ENCODE data around the gene LGALS1.

The LGALS1 gene

DNA sequence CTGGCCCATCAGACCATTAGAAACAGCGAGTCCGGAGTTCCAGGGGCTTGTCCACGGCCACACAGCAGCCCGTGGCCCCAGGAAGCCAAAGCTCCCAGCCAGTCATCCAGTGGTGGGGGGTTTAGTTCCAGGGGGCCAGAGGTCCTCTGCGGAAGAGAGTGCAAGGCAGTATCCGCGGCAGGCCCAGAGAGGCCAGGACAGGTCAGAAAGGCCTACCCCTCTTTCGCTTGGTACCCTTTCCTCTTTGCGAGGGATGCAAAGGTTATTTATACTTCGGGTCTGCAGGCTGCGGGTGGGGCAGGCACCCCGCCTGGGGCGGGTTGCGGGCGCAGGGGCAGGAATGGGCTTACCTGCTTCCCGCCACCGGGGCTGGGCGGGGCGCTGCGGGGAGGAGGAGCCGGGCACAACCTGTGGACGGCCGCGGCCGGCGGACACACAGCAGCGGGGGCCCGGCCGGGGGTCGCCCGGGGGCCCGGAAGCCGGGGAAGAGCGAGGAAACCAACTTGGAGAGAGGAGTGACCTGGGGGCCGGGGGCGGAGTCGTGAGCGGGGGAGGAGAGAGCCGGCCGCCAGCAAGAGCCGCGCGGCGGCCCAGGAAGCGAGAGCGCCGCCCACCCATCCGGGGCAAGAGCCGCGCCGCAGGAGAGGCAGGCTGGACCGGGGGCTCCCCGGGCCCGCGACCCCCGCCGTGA lies 36.2 kb upstream of the LGALS1 start, which contains the start of gene SH3BP1:
Gene SH3BP1 (plus strand): TSS at position 600 of the 691 bp plus-strand sequence. CDS start 119 bp downstream, outside the sequence.
- WGBS (ENCODE audit: insufficient coverage), result 6% methylated on average over 43 of the region's 57 CpGs
- DNase-seq, result peak in 1 of 3 donors; percentile 25
- POLR2A ChIA-PET, result interaction anchor here (0.6 to 1.0 kb wide), 3 partner anchors 22 to 34 kb away, joined by 3 to 4 read pairs (median 3); no protein-coding TSS in a partner anchor

DNA sequence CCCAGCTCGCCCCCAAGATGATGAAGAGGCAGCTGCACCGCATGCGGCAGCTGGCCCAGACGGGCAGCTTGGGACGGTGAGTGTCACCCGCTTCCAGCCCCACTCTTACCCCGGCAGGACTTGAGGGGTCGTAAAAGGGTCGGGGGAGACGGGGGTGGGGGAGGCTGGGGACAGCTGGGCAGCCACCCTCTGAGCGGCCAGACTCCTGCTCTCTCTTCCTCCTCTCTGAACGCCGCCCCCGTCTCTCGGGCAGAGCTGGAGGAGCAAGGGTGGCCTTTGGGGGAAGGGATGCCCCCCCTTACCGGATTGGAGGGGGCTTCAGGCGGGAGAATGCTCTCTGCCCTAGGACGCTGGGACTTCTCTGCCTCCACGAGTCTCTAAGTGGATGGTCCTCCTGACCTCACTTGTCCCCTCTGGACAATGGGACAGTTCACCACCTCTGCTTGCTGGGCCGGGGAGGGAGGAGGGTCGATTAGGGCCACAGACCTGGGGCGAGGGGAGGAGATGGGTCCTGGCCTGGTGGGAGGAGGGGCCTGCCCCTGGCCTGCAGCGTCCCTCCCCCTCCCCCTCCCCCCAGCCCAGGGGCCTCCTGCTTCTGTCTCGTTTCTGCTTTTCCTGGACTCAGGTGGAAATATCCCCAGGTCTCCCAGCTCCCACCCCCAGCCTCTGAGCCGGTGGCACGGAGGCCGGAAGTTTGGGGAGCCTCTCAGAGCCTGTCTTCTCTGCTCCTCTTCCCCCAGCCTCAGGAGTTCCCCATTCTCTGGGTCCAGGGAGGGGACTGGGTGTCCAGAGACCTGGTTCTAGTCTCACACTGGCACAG lies 35.5 kb upstream of the LGALS1 start:
- DNase-seq, result peak in 2 of 3 donors; percentile 32 to 34
- Histone ChIP-seq H3K4me1 (ENCODE audit: control extremely low read depth in 1 of 4, control insufficient read depth in 4 of 4, insufficient read depth in 4 of 4, low read length in 3 of 4) (peaks cover 3 to 74% (median 60%) of the 10 kb centered on the region in 4 experiments), H3K4me3 (ENCODE audit: control insufficient read depth in 1 of 7, extremely low read depth in 1 of 7, insufficient read depth in 4 of 7, low read depth in 2 of 7, low read length in 6 of 7) (peak overlapping the region; percentile 35 to 84 (median 71)), H3K27me3 (replicated peaks in 2 of 5; ENCODE audit: control insufficient read depth in 4 of 5, insufficient read depth in 5 of 5, low read length in 4 of 5) (no peaks in the 10 kb centered on the region), H3K9me3 (ENCODE audit: control extremely low read depth in 1 of 5, control insufficient read depth in 4 of 5, insufficient read depth in 2 of 5, low read depth in 1 of 5, low read length in 4 of 5) (no peaks in the 10 kb centered on the region), H3K27ac (ENCODE audit: insufficient read depth in 1 of 2, low read depth in 1 of 2, low read length in 2 of 2, poor library complexity in 1 of 2, severe bottlenecking in 2 of 2) (peak overlapping the region in 1 of 2 experiments; percentile 19), H3K36me3 (ENCODE audit: control insufficient read depth in 4 of 4, insufficient read depth in 4 of 4, low read length in 3 of 4) (peaks cover 5 to 36% (median 17%) of the 10 kb centered on the region in 4 experiments)
- ChIA-PET POLR2A (interaction anchor here (0.6 to 1.0 kb wide), 3 partner anchors 22 to 33 kb away, joined by 3 to 4 read pairs (median 3); no protein-coding TSS in a partner anchor), CTCF (interaction anchor here (22.4 to 26.6 kb wide), 2 partner anchors 20 to 27 kb away, joined by 622 to 672 read pairs; partner anchors contain the start of genes GGA1, LGALS1, NOL12 and PDXP)
- WGBS (ENCODE audit: insufficient coverage), result 2% methylated on average over 16 of the region's 27 CpGs

More for the DNA sequence above, 36.2 kb upstream of the LGALS1 start, which contains the start of gene SH3BP1:
- H3K4me1 ChIP-seq (ENCODE audit: control extremely low read depth in 1 of 4, control insufficient read depth in 4 of 4, insufficient read depth in 4 of 4, low read length in 3 of 4), result peaks cover 3 to 82% (median 67%) of the 10 kb centered on the region in 4 experiments
- no peaks in the 10 kb centered on the region for H3K27me3 ChIP-seq (replicated peaks in 2 of 5; ENCODE audit: control insufficient read depth in 4 of 5, insufficient read depth in 5 of 5, low read length in 4 of 5)
- H3K27ac ChIP-seq (ENCODE audit: insufficient read depth in 1 of 2, low read depth in 1 of 2, low read length in 2 of 2, poor library complexity in 1 of 2, severe bottlenecking in 2 of 2), result peak within 1 kb of the TSS in 1 of 2 experiments; percentile 19
- no peaks in the 10 kb centered on the region for H3K9me3 ChIP-seq (ENCODE audit: control extremely low read depth in 1 of 5, control insufficient read depth in 4 of 5, insufficient read depth in 2 of 5, low read depth in 1 of 5, low read length in 4 of 5)
- peaks cover 5 to 28% (median 14%) of the 10 kb centered on the region in 4 experiments for H3K36me3 ChIP-seq (ENCODE audit: control insufficient read depth in 4 of 4, insufficient read depth in 4 of 4, low read length in 3 of 4)
- CTCF ChIA-PET, result interaction anchor here (22.4 to 26.6 kb wide), 2 partner anchors 19 to 28 kb away, joined by 622 to 672 read pairs; partner anchors contain the start of genes GGA1, LGALS1, NOL12 and PDXP
- peak within 1 kb of the TSS; percentile 35 to 84 (median 71) for H3K4me3 ChIP-seq (ENCODE audit: control insufficient read depth in 1 of 7, extremely low read depth in 1 of 7, insufficient read depth in 4 of 7, low read depth in 2 of 7, low read length in 6 of 7)

DNA sequence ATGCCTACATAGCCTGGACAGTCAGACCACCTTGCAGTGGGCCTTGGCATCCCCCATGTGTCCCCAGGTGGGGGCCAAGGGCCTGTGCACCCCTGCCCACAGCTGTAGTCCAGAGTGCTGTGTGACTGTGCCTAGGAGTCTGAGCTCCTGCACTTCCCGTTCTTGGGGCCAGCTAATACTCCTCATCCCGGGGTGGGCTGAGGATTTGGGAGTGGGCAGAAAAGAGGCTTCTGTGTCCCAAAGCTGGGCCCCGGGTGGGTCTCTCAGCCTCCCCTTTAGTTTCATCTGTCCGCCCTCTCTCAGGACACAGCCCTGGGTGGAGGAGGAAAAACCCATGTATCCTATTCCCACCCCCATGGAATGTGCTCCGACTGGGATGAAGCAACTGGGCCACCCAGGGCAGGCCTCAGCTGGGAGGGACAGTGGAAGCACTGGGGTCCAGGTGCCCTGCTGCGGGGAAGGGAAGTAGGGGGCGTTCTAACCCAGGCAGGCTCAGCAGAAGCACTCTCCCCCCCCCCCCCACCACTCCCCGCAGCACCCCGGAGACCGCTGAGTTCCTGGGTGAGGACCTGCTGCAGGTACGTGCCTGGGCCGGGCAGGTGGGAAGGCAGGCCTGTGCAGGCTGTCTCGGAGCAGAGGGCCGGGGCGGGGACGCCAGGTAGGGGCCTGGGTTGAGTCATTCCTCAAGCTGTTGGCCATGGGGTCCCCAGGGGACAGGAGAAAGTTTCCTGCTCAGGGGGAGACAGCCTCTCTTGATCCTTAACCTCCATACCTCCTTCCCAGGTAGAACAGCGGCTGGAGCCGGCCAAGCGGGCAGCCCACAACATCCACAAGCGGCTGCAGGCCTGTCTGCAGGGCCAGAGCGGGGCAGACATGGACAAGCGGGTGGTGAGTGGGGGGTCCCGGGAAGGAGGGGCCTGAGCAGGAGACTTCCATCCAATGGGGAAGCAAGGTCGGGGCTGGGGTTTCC lies 34.6 kb upstream of the LGALS1 start:
- ChIA-PET POLR2A (no interaction called here), CTCF (interaction anchor here (3.6 to 26.6 kb wide), 3 partner anchors 21 to 54 kb away, joined by 16 to 672 read pairs (median 622); partner anchors contain the start of genes GGA1, LGALS1, NOL12 and PDXP)
- WGBS (ENCODE audit: insufficient coverage), result 84% methylated on average over 17 of the region's 24 CpGs
- Histone ChIP-seq H3K27me3 (replicated peaks in 2 of 5; ENCODE audit: control insufficient read depth in 4 of 5, insufficient read depth in 5 of 5, low read length in 4 of 5) (no peaks in the 10 kb centered on the region), H3K4me3 (ENCODE audit: control insufficient read depth in 1 of 7, extremely low read depth in 1 of 7, insufficient read depth in 4 of 7, low read depth in 2 of 7, low read length in 6 of 7) (peak overlapping the region in 6 of 7 experiments; percentile 15 to 84 (median 74)), H3K9me3 (ENCODE audit: control extremely low read depth in 1 of 5, control insufficient read depth in 4 of 5, insufficient read depth in 2 of 5, low read depth in 1 of 5, low read length in 4 of 5) (no peaks in the 10 kb centered on the region), H3K27ac (ENCODE audit: insufficient read depth in 1 of 2, low read depth in 1 of 2, low read length in 2 of 2, poor library complexity in 1 of 2, severe bottlenecking in 2 of 2) (peak overlapping the region in 1 of 2 experiments; percentile 19), H3K36me3 (ENCODE audit: control insufficient read depth in 4 of 4, insufficient read depth in 4 of 4, low read length in 3 of 4) (peaks cover 5 to 44% (median 21%) of the 10 kb centered on the region in 4 experiments), H3K4me1 (ENCODE audit: control extremely low read depth in 1 of 4, control insufficient read depth in 4 of 4, insufficient read depth in 4 of 4, low read length in 3 of 4) (peaks cover 3 to 65% (median 52%) of the 10 kb centered on the region in 4 experiments)
- DNase-seq, result no peak

DNA sequence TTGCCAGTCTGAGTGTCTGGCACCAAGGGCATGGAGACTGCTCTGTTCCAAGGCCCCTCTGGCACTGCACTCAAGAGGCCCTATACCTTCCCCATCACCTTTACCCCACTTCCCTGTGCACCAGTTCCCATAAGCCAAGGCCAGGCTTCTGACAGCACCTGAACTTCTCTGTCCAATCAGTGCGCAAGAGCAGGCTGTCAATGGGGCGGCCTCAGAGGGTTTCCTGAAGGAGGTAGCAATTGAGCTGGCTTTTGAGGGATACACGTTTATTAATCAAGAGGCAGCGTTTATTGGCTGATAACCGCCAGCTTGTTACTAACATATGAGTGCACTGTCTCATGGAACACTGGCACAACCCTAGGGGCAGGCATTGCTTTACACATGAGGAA lies 33.9 kb upstream of the LGALS1 start:
- 92% methylated on average over 5 of the region's 5 CpGs for WGBS (ENCODE audit: insufficient coverage)

DNA sequence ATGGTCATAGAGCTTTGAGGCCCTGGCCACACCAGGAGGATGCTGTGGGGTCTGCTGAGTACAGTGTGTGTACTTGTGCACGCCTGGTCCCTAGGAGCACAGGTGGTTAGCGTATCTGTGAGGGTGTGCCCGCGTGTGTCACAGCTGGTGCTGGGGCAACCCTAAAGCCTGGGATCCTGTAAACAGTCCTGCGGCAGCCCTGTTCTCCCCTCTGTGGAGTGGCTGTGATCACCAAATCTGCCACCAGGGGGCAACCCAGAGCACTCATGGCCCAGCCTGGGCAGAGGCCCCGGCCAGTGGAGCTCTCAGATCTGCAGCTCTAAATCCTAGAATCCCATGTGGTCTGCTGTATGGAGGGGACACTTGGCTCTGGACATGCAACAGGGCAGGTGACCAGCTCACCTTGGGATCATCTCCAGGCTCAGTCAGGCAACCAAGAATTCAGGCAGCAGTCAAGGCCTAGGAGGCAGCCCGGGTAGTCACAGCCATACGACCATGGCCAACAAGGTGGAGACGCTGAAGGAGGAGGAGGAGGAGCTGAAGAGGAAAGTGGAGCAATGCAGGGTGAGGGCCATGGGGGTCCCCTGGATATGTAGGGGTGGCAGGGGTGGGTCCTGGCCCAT lies 32.1 kb upstream of the LGALS1 start:
- H3K36me3 ChIP-seq (ENCODE audit: control insufficient read depth in 4 of 4, insufficient read depth in 4 of 4, low read length in 3 of 4), result peaks cover 5 to 63% (median 30%) of the 10 kb centered on the region in 4 experiments
- ChIA-PET POLR2A (interaction anchor here (0.5 to 1.7 kb wide), 3 partner anchors 9 to 87 kb away, joined by 3 to 4 read pairs (median 4); no protein-coding TSS in a partner anchor), CTCF (interaction anchor here (0.6 to 26.6 kb wide), 16 partner anchors 23 to 175 kb away, joined by 3 to 672 read pairs (median 4); partner anchors contain the start of genes GGA1, LGALS1, NOL12 and PDXP)
- H3K4me3 ChIP-seq (ENCODE audit: control insufficient read depth in 1 of 7, extremely low read depth in 1 of 7, insufficient read depth in 4 of 7, low read depth in 2 of 7, low read length in 6 of 7), result no peak overlapping the region
- WGBS (ENCODE audit: insufficient coverage), result 34% methylated on average over 6 of the region's 9 CpGs
- H3K27ac ChIP-seq (ENCODE audit: insufficient read depth in 1 of 2, low read depth in 1 of 2, low read length in 2 of 2, poor library complexity in 1 of 2, severe bottlenecking in 2 of 2), result no peak overlapping the region
- DNase-seq, result peak; percentile 62 to 80 (median 69)
- no peaks in the 10 kb centered on the region for H3K9me3 ChIP-seq (ENCODE audit: control extremely low read depth in 1 of 5, control insufficient read depth in 4 of 5, insufficient read depth in 2 of 5, low read depth in 1 of 5, low read length in 4 of 5)
- no peaks in the 10 kb centered on the region for H3K27me3 ChIP-seq (replicated peaks in 2 of 5; ENCODE audit: control insufficient read depth in 4 of 5, insufficient read depth in 5 of 5, low read length in 4 of 5)
- peaks cover 0 to 41% (median 27%) of the 10 kb centered on the region in 4 experiments for H3K4me1 ChIP-seq (ENCODE audit: control extremely low read depth in 1 of 4, control insufficient read depth in 4 of 4, insufficient read depth in 4 of 4, low read length in 3 of 4)

More for the DNA sequence above, 33.9 kb upstream of the LGALS1 start:
- CTCF ChIA-PET, result interaction anchor here (1.8 to 26.6 kb wide), 4 partner anchors 22 to 89 kb away, joined by 5 to 672 read pairs (median 319); partner anchors contain the start of genes GGA1, LGALS1, NOL12 and PDXP
- H3K27me3 ChIP-seq (replicated peaks in 2 of 5; ENCODE audit: control insufficient read depth in 4 of 5, insufficient read depth in 5 of 5, low read length in 4 of 5), result no peaks in the 10 kb centered on the region
- H3K36me3 ChIP-seq (ENCODE audit: control insufficient read depth in 4 of 4, insufficient read depth in 4 of 4, low read length in 3 of 4), result peaks cover 5 to 47% (median 22%) of the 10 kb centered on the region in 4 experiments
- no peak overlapping the region for H3K4me3 ChIP-seq (ENCODE audit: control insufficient read depth in 1 of 7, extremely low read depth in 1 of 7, insufficient read depth in 4 of 7, low read depth in 2 of 7, low read length in 6 of 7)
- POLR2A ChIA-PET, result no interaction called here
- H3K27ac ChIP-seq (ENCODE audit: insufficient read depth in 1 of 2, low read depth in 1 of 2, low read length in 2 of 2, poor library complexity in 1 of 2, severe bottlenecking in 2 of 2), result no peak overlapping the region
- H3K4me1 ChIP-seq (ENCODE audit: control extremely low read depth in 1 of 4, control insufficient read depth in 4 of 4, insufficient read depth in 4 of 4, low read length in 3 of 4), result peaks cover 3 to 58% (median 45%) of the 10 kb centered on the region in 4 experiments
- DNase-seq, result no peak
- H3K9me3 ChIP-seq (ENCODE audit: control extremely low read depth in 1 of 5, control insufficient read depth in 4 of 5, insufficient read depth in 2 of 5, low read depth in 1 of 5, low read length in 4 of 5), result no peaks in the 10 kb centered on the region

Measured in common myeloid progenitor, CD34-positive (primary cell).